ENCODE data around the gene TSHZ3. TPM values are rescaled to one million over a fixed set of nuclear protein-coding genes. Genes with fewer than 3 reads are reported as not detected.

The TSHZ3 gene
- total and polyA plus RNA-seq, 2 of the 8 experiments (the other 6 are each of a cell fraction or from before 2014, with no cell fraction given): 3.1 to 12.3 TPM

- Histone ChIP-seq H3K14ac (ENCODE audit: insufficient read length) (no peak overlapping the region), H3K36me3 (ENCODE audit: control insufficient read depth in 2 of 4, insufficient read depth in 4 of 4, low read length in 3 of 4) (no peaks in the 10 kb centered on the region), H2AFZ (ENCODE audit: low read length) (no peak overlapping the region), H3K4ac (replicated peaks; ENCODE audit: insufficient read length, low read depth, low read length) (no peak overlapping the region), H3K9ac (replicated peaks in 1 of 4; ENCODE audit: extremely low read depth in 1 of 4, low read depth in 3 of 4, low read length in 3 of 4) (no peak overlapping the region), H3K56ac (replicated peaks; ENCODE audit: insufficient read length, low read depth, low read length) (no peak overlapping the region), H3K4me3 (ENCODE audit: extremely low read depth in 1 of 4, insufficient read depth in 2 of 4, low read depth in 3 of 4, low read length in 4 of 4) (no peak overlapping the region), H4K5ac (ENCODE audit: insufficient read length, low read depth, low read length) (no peak overlapping the region), H4K8ac (ENCODE audit: extremely low read depth, insufficient read depth, low read length) (no peak overlapping the region), H3K79me2 (ENCODE audit: control insufficient read depth in 1 of 2, insufficient read depth in 2 of 2, low read length in 2 of 2) (peaks cover 0 to 16% of the 10 kb centered on the region in 2 experiments; a peak in 2 of 4 replicates), H4K20me1 (replicated peaks in 1 of 2; ENCODE audit: control insufficient read depth in 1 of 2, insufficient read depth in 2 of 2, low read length in 2 of 2) (no peaks in the 10 kb centered on the region), H2AK5ac (ENCODE audit: low read depth, low read length) (no peak overlapping the region), H2BK15ac (ENCODE audit: low read length) (no peak overlapping the region), H4K91ac (replicated peaks; ENCODE audit: insufficient read length, low read length) (no peak overlapping the region), H3K27me3 (replicated peaks in 1 of 4; ENCODE audit: control insufficient read depth in 3 of 4, extremely low read depth in 1 of 4, insufficient read depth in 3 of 4, low read length in 3 of 4) (no peaks in the 10 kb centered on the region), H3K23me2 (ENCODE audit: low read depth, low read length) (no peaks in the 10 kb centered on the region), H2BK5ac (ENCODE audit: low read depth, low read length) (no peak overlapping the region), H3K4me1 (replicated peaks in 1 of 4; ENCODE audit: control insufficient read depth in 3 of 4, insufficient read depth in 4 of 4, low read length in 3 of 4) (peaks cover 8 to 21% (median 11%) of the 10 kb centered on the region in 4 experiments), H3K27ac (ENCODE audit: low read depth, low read length) (no peak overlapping the region), H2BK12ac (ENCODE audit: low read depth, low read length) (no peak overlapping the region), H2BK120ac (replicated peaks; ENCODE audit: low read depth, low read length) (no peak overlapping the region), H2BK20ac (ENCODE audit: low read length) (no peak overlapping the region), H3K9me3 (ENCODE audit: insufficient read depth in 2 of 2, low read depth in 1 of 2, low read length in 1 of 2) (no peaks in the 10 kb centered on the region), H3K4me2 (ENCODE audit: insufficient read depth in 1 of 2, low read depth in 2 of 2, low read length in 2 of 2) (no peak overlapping the region), H3K23ac (ENCODE audit: insufficient read length) (no peak overlapping the region), H3K18ac (ENCODE audit: extremely low read depth, low read length) (no peak overlapping the region), H3K79me1 (ENCODE audit: low read depth, low read length) (peaks cover 5% of the 10 kb centered on the region; the same call in 1 of the 2 replicates)
- 78% methylated on average over 10 of the region's 10 CpGs; no CpG with 5 or more reads in 1 of the 2 experiments for WGBS, 2 experiments (ENCODE audit: extremely low coverage in 1 of 2, insufficient coverage in 1 of 2, insufficient read length in 1 of 2, insufficient replicate concordance in 2 of 2, low coverage in 1 of 2, low lambda C conversion rate in 2 of 2, missing lambda C conversion rate in 1 of 2)
- DNase-seq (ENCODE audit: low read depth in 1 of 2, low spot score in 2 of 2) (no peak), FAIRE-seq (no peak)
- ChIA-PET CTCF (ENCODE audit: partially characterized antibody) (interaction anchor here (0.6 to 1.0 kb wide), 2 partner anchors 258 to 289 kb away, joined by 3 read pairs; no protein-coding TSS in a partner anchor), POLR2A (ENCODE audit: partially characterized antibody) (no interaction called here)
- TF ChIP-seq RXRA (IDR thresholded peaks at IDR 0.05; ENCODE audit: insufficient read depth, low read depth, low read length) (no peak), CHD1 (IDR thresholded peaks at IDR 0.05; ENCODE audit: low read depth, low read length) (no peak), TBP (IDR thresholded peaks at IDR 0.05; ENCODE audit: low read depth, low read length) (no peak), EP300 (IDR thresholded peaks at IDR 0.05; ENCODE audit: borderline replicate concordance in 1 of 2, low read depth in 2 of 2, low read length in 2 of 2) (no peak)
Measured at GRCh38 chr19:31312677-31313244, 36.5 kb downstream of the TSHZ3 start.
